GM21786 (cell line): ENCODE measurements around the gene PRND.
"Not testable (repeated sequence)": the region's sequence is repeated elsewhere in the genome, so short reads cannot be mapped to it uniquely, and the experiment has no call there.

Source experiments
- ATAC-seq: cut with Tn5 transposase; IDR thresholded peaks from one replicate; pipeline ENCODE4 v1.9.1; 2021; ENCODE audit not compliant: unreplicated experiment

PRND gene, protein sequence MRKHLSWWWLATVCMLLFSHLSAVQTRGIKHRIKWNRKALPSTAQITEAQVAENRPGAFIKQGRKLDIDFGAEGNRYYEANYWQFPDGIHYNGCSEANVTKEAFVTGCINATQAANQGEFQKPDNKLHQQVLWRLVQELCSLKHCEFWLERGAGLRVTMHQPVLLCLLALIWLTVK

DNA sequence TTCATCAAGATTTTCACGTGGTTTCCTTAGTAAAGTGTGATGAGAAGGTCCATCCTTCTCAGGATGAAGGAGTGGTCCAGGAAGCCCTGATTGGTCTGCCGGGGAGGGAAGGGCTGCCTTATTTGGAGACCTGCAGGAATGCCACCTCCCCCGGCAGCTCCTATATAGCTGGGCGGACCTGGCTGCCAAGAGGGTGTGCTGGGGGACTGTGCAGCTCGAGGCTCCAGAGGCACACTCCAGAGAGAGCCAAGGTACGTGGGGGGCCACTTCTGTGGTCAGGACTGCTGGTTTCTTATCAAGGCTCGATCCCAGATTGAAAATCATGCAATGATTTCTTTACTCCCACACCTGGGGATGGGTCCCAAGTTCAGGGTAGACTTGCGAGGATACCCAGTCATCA is at the start of gene PRND:
PRND (plus strand) TSS at position 191 of the 400 bp plus-strand sequence. CDS start 2,643 bp downstream, outside the sequence.
- ATAC-seq, result no peak

DNA sequence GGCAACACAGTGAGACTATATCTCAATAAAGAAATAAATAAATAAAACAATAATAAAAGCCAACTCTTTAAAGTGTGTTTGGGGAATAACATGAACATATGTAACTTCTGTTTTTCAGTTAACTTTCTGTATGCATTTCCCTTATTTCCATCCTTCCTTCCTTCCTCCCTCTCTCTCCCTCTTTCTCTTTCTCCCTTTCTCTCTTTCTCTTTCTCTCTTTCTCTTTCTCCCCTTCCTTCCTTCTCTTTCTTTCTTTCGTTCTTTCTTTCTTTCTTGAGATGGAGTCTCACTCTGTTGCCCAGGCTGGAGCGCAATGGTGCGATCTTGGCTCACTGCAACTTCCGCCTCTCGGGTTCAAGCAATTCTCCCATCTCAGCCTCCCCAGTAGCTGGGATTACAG is 48.8 kb upstream of the PRND start:
- no peak for ATAC-seq

DNA sequence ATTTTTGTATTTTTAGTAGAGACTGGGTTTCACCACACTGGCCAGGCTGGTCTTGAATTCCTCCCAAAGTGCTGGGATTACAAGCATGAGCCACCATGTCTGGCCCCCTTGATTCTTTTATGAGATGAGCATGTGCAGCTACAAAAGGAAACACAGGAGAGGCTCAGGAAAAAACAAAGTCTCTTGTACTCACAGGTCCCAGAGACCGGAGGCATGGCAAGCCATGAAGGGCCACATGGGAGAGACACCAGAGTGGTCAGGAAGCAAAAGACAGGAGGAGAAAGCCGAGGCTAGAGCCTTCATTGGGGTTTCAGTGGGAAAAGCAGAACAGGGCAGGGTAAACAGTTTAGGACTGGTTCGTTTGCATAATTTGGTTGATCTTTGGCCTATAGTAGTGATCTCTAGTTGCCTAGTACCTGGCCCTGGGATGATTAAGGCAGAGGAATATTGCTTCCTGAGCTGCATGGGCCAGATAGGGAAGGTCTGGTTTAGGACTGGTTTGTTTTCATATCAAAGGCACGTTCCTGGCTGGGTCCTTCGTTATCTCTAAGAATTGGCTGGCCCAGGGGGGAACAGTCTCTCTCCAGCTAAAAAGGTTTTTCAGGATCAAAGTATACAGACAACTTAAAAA is 48.2 kb upstream of the PRND start:
- ATAC-seq, result no peak

DNA sequence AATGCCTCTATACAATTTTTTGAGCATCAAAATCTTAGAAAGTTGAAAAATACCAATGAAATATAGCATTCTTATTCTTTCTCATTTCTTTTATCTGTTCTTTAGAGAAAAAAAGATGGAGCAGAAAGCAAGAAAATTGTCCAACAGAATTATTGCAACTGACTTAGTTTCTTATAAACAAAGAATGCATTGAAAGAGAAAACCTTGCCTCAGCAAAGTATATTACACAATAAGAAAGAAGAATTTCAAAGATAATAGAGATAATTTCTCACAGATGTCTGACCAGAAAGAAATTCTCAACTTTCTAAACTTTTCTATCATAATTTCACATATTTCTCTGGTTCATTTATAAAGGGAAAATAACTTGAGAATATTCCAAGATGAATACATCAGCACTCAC is 47.0 kb upstream of the PRND start:
- no peak for ATAC-seq

DNA sequence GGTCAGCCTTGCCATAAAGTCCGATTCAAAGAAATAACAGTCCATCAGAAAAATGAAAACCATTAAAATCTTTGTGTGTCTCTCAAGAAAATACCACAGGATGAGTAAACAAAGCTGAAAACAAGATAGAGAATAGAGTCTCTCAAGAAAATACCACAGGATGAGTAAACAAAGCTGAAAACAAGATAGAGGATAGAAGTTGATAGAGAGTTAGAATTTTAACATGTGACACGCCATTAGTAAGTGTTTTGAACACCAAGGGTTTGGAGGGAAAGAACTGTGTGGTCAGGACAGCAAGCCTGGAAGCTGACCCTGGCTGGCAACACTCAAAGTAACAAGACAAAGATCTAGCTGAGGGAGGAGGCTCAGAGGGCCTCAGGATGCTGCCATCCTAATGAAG is 43.9 kb upstream of the PRND start:
- no peak for ATAC-seq

DNA sequence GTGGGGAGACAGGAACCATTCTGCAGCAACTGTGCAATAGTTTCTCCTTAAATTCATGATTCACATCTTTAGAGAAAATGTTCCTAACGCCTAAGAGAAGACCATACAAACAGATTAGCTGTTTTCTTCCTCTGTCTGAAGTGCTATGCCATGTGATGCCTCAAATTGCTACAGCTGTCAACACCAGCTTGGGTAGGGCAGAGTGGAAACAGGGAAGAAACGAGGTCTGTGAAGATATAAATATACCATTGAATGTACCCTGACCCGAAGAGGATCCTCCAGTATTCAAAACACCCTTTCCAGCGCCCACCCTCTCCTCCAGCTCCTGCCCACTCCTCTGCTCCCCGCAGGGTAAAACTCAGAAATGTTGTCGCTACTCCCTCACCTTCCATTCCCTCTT is 40.3 kb upstream of the PRND start:
- ATAC-seq, result no peak

DNA sequence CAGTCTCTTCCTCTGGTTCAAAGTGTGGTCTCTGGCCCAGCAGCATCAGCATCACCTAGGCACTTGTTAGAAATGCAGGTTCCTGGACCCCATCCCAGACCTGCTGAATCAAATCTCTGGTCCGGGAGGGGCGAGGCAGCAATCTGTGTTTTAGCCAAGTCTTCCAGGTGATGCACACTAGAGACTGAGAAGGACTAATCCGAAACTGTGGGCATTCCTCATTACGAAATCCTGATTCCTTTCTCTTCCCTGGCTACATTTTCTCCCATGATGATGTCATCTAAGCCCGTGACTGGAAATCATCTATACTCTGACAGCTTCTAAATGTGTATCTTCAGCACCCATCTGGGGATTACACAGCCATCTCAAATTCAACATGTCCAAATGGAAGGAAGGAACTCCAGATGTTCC is 39.7 kb upstream of the PRND start:
- ATAC-seq, result no peak

DNA sequence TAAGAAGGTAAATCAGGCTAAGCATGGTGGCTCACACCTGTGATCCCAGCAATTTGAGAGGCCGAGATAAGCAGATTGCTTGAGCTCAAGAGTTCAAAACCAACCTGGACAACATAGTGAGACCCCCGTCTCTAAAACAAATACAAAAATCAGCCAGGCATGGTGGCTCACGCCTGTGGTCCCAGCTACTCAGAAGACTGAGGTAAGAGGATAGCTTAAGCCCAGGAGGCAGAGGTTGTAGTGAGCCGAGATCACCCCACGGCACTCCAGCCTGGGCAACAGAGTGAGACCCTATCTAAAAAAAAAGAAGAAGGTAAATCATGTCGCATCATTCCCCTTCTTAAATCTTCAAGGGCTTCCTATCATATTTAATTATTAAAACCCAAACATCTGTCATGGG is 39.0 kb upstream of the PRND start:
- ATAC-seq, result no peak

DNA sequence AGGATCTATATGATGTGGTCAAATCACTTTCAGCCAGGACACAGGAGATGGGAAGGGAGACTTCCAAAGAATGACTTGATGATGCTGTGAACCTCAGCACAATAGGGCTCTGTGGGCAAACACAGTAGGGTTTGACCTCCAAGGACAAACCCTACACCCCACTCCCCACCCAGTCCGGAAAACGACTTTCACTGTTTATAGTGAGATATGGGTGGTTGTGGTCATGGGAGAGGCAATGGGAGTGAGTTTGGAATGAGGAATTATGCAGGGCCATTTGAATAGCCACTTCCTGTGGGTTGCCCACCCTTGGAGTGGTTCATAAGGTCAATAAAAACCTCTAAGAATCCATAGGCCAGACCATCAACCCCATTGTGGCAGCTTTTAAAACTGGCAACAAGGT is 38.4 kb upstream of the PRND start:
- ATAC-seq, result no peak

DNA sequence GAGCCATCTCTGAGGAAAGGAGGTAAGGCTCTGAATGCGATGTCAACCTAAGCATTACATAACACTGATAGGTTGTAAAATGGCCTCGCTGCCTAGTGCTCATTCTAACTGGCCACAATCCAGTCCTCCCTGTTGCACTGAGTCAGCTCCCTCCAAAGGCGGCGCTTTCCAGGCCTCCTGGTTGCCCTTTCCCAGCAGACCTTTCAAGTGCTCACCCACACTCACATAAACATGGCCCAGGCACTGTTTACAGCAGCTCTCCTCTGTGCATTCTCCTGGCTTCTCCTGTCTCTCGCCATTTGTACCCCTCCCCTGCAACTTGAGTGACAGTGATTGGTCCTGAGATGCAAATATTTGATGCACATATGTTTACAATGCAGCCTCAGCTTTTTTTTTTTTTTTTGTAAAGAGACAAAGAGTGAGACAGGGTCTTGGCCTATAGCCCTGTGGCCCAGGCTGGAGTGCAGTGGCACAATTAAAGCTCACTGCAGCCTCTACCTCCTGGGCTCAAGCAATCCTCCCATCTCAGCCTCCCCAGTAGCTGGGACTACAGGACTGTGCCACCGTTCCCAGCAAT is 36.8 kb upstream of the PRND start:
- no peak for ATAC-seq

DNA sequence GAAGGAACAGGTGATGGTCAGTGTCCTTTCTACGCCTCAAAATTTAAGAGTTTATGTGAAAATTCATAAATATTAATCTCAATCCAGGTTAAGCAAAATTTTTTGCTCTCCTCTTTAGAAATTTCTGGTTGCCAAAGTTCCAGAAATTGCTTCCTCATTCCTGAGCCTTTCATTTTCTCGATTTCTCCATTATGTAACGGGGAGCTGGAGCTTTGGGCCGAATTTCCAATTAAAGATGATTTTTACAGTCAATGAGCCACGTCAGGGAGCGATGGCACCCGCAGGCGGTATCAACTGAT is 35.8 kb upstream of the PRND start:
- ATAC-seq, result no peak

DNA sequence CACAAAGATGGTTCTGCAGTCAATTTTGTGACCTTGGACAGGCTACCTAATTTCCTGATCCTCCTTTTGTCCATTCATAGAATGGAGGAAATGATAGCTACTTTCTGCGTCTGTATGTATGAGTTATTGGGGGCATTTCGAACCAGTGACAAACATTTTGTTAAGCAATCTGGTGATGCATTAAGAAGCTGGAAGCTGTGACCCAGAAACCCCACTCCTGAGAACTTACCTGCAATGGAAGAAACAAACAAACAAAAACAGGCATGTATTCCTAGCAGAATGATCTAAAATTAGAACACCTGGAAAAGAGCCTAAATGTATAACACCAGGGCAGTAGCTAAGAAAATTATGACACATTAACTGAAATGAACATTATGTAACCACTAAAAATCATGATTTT is 33.4 kb upstream of the PRND start:
- no peak for ATAC-seq

DNA sequence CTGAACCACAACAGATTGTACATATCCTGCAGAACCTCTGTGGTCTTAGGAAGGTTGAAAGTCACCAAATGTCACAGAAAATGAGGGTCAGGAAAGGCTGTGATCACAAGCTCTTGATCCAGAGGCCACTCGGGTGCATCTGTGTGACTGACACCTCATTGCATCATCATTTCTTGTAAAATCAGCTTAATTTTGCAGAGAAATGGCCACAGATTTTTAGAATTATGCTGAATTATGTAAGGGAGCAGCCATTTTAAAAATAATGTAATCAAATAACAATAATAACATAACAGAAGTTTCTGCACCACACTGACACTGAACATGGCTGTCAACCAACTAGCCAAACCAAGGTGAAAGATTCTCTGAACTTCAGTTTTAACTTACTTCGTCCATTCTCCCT is 32.5 kb upstream of the PRND start:
- ATAC-seq, result no peak

DNA sequence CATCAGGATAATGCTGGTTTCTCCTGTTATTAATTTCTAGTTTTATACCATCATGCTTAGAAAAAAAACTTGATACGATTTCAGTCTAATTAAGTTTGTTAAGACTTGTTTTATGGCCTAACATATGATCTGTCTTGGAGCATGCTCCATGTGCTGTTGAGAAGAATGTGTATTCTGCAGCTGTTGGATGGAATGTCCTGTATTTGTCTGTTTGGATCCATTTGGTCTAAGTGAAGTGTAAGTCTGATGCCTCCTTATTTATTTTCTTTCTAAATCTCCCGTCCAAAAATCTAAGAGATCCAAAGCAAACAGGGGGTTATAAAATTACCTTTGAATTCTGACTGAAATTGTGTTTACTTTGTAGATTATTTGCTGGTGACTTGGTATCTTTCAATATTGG is 30.0 kb upstream of the PRND start:
- ATAC-seq, result no peak

DNA sequence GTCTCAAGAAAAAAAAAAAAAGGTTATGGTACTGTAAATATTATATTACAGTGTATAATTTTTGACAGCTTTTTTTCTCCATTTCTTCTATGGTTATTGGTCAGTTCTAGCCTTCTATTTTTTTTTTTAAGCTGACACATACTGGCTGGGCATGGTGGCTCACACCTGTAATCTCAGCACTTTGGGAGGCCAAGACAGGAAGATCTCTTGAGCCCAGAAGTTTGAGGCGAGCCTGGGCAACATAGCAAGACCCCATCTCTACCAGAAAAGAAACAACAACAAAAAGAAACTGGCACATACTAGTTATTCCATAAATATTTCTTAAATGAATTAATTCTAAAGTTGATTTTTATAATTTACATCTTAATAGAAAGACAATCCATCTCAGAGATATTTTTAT is 27.6 kb upstream of the PRND start:
- ATAC-seq, result no peak

DNA sequence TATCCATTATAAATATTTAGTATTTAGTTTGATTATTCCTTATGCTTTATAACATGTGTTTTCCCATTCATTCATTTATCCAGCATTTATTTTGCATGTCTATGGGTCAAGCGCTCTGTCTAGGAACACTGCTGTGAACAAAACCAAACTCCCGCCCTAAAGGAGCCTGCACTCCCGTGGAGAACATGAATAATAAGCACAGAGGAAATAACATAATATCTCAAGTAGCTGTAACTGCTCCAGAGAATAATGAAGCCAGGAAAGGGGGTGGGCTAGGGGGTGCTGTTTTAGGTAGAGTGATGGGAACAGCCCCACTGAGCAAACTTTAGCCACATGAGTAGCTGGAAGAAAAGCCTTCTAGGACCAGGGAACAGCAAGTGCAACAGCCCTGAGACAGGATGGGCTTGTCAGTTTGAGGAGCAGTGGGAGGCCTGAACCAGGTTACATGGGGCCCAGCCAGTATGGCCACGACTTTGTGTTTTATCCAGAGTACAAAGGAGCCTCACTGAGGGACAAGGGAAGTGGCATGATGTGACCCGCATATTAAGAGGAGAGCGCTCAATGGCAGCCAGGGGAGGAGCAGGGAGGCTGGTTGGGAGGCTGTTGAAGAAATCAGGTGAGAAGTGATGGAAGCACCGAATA is 24.4 kb upstream of the PRND start:
- ATAC-seq, result no peak

DNA sequence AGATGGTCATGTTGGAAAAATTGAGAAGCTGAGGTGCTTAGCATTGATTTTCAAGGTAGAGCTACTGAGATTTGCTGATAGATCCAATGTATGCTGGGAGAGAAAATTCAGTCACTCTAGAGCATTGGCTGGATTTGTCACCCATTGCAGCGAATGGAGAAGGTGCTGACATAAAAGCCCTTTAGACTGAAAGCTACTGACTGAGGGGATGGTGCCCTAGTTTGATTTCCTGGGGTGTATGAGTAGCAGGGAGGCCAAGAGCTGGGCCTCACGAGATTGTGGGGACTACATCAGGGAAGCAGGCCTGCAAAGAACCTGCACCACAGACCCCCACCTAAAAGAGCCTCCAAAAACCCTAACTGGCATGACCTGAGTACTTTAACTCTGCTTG is 23.9 kb upstream of the PRND start:
- no peak for ATAC-seq

DNA sequence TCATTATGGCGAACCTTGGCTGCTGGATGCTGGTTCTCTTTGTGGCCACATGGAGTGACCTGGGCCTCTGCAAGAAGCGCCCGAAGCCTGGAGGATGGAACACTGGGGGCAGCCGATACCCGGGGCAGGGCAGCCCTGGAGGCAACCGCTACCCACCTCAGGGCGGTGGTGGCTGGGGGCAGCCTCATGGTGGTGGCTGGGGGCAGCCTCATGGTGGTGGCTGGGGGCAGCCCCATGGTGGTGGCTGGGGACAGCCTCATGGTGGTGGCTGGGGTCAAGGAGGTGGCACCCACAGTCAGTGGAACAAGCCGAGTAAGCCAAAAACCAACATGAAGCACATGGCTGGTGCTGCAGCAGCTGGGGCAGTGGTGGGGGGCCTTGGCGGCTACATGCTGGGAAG is 22.5 kb upstream of the PRND start:
- no peak for ATAC-seq

DNA sequence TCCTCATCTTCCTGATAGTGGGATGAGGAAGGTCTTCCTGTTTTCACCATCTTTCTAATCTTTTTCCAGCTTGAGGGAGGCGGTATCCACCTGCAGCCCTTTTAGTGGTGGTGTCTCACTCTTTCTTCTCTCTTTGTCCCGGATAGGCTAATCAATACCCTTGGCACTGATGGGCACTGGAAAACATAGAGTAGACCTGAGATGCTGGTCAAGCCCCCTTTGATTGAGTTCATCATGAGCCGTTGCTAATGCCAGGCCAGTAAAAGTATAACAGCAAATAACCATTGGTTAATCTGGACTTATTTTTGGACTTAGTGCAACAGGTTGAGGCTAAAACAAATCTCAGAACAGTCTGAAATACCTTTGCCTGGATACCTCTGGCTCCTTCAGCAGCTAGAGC is 21.8 kb upstream of the PRND start:
- no peak for ATAC-seq

DNA sequence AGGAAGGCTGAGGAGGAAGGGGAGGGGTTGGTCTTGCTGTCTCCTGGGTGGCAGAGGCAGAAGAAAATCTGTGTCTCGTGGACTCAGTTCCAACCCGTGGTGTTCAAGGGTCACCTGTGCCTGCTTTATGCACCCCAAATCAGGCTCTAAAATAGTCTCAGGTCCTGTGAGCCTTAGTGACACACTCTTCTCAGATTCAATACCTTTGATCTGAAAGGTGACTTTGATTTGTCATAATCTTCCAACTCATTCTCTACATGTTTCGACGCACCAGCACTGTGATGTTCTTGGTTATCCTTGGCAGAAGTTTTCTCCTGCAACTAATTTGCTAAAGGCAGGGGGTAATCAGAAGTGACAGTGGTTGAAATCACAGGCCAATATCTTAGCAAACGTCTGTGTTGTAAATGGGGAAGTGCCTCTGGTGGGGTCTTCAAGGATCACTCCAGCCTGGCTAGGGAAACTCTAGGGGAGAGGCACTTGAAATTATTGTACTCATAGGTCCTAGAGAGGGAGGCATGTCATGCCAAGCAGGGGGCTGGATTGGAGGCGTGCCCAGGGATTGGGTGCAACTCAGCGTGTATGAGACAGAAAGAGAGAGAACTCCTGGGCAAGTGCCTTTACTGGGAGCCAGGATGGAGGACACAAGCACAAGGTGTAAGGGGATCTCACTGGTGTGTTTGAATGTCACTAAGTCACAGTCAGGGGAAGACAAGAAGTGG is 19.0 kb upstream of the PRND start:
- no peak for ATAC-seq

DNA sequence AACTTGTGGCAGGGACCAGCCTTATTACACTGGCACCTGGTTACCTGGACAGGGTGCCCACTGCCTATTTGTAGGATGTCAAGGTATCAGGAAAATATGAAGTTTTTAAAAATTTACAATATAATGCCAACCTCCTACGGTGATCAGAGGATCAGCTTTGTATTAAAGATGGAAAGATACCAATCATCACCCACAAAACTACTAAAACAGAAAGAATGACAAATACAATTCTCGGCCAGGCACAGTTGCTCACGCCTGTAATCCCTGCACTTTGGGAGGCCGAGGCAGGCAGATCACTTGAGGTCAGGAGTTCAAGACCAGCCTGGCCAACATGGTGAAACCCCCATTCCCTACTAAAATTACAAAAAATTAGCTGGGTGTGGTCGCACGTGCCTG is 18.4 kb upstream of the PRND start:
- no peak for ATAC-seq

DNA sequence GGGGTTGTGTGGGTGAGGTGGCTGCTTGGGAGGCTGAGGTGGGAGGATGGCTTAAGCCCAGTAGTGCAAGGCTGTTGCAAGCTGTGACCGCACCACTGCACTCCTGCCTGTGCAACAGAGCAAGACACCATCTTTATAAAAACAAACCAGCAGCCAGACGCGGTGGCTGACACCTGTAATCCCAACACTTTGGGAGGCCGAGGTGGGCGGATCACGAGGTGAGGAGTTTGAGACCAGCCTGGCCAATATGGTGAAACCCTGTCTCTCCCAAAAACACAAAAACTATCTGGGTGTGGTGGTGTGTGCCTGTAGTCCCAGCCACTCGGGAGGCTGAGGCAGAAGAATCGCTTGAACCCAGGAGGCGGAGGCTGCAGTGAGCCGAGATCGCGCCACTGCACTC is 14.8 kb upstream of the PRND start:
- not testable (repeated sequence) for ATAC-seq
